SKM-1 treated with dmso at 0.1 percent for 144 hours (cell line): ENCODE results near the gene ADGRG3.

Source experiments
- DNase-seq: peaks from one replicate; lab custom pipeline; 2025; ENCODE audit not compliant: unreplicated experiment; lab: John Stamatoyannopoulos, UW

The ADGRG3 gene

DNA sequence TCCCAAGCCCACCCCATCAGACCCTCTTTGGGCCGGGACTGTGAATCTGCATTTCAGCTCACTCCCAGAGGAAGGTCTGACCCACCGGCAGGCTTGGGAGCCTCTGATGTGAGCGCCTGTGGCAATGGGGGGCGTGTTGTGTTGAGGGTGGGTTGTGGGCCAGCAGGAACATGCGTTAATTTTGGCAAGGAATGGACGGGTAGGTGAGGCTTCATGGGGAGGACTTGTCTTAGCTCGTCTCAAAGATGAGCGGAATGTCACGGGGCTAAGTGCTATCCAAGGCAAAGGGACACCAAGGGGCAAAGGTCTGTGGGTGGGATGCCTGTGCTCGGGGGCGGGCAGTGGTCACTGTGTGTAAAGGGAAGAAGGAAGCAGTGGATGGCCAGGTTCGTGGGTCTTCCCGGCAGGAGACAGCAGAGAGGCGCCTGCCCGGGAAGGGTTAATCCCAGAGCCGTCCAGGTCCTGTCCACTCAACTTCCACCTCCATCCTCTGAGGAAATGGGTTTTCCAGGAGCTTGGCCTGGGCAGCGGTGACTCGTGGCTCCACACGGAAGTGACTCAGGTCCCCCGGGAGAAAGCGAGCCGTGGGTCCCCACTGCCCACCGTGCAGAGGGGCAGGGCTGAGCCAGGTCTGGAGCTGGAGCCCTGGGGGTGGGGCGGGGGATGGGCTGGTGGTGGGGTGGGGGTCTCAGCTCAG, 22.3 kb upstream of the ADGRG3 start:
- no peak for DNase-seq

DNA sequence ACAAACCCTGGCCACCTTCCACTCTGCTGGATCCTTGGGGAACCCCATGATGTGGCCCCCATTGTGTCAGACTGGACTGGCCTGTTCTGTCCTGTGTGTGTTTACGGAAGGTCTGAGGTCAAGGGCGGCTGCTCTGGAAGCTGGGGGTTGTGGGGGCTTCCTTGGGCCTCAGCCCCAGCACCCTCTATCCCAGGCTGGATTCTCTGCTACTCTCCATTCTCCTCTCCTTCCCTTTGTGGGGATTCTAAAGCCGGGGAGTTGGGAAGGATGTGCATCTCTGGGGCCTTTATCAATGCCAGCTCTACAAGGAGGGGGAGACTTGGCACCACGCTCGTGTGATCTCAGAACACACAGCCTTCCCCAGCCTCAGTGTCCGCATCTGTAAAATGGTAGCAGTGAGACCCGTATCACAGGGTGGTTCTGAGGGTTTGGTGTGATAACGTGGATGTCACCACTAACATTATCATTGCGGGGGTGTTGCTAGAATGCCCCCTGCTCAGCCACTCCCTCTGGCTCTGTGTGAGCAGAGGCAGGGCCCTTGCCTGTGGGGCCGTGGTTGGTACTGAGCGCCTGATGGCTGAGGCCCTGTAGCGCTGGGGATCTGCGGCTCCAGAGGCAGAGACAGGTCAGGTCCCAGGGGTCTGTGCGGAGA, 21.6 kb upstream of the ADGRG3 start:
- DNase-seq = no peak

DNA sequence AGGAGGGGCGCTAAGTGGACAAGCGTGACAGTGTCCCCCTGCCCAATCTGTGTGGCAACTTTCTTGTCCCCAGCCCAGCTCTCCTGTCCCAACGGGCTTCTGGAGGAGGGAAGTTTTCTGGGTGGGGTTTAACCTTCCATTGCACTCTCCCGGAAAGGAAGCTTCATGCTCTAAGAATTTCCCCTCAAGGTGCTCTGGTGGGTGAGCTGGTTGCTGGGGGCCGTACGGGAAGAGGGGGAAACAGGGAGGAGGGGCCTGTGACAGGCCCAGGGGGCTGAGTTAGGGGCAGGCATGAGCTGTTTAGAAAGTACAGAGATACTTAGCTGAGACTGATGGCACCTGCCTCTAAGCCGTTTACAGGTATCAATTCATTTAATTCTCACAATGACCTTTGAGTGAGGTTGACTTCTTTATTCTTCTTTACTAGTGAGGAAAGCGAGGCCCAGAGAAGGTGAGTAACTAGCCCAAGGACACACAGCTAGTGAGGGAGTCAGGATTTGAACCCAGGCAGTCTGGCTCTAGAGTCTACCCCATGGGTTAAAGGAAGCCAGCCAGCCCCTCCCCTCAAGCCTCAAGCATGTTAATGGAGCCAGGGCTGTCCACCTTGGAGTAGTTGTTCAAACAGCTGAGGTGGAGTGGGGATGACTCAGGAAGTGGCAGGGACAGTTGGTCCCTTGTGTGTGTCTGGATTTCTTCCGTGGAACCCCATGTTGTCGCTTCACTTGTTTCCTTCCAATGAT, 20.8 kb upstream of the ADGRG3 start:
- DNase-seq = no peak

DNA sequence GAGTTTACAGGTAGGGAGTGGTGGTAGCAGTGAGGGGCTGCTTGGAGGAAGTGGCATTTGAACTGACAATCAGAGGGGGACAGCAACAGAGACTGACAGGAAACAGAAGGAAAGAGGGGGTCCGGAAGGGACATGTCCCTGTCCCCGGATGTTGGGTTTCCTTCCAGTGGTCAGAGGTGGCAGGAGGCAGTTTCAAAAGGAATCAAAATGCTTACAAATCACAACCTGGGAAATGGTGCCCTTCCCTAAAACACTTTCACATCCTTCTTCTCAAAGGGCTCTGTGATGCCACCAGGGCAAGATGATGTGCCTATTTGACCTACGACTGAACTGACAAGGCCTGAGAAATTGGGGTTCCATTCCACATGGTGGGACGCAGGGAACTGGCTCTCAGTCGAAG, 20.0 kb upstream of the ADGRG3 start:
- DNase-seq = peak; percentile 15

DNA sequence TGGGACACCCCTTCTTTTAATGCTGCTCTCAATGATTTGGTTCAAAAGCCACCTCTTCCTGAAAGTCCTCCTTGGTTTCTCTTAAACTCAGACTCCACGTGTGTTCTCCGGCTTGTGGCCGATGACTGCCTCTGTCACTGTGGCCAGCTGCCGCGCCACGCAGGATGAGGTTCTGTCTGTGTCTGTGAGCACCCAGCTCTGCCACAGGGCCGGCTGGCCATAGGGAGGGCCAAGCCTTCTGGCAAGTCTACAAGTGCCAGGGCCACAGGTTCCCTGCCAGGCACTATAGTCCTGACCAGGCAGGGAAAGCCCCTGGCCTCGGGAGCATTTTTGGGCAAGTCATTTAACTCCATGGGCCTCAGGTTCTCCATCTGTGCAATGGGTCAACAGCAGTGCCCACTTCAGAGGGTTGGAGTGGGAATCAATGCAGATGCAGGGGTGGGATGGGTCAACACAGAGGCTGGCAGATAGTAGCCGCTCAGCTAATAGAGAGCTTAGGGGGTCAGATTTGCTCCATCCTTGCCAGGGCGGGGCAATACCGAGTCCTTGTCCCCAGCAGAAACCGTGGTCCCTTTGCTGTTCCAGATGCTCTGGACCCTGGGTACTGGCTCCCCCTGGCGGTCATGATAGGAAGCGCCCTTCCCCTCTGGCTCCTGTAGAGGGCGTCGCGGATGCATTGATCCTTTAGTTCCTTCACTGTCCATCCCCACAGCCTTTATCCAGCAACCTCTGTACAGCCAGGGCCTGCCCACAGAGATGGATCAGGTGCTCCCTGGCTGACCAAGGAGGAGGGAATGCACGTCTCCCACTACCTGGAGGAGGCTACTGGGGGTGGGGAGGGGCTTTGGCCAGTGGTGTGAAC, 19.3 kb upstream of the ADGRG3 start:
- DNase-seq = peak; percentile 81

DNA sequence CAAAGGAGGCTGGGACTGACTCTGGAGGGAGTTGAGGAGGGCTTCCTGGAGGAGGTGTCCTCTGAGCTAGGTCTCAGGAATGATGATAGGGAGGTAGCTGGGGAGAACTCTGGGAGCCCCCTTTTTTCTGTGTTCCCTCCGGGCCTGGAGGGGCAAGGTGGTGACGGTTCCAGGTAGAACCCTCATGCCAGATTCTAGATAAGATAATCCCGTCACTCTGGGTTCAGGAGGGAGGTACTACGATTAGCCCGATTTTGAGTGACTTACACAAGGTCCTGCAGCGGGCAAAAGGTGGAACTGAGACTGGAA, 18.7 kb upstream of the ADGRG3 start:
- no peak for DNase-seq

DNA sequence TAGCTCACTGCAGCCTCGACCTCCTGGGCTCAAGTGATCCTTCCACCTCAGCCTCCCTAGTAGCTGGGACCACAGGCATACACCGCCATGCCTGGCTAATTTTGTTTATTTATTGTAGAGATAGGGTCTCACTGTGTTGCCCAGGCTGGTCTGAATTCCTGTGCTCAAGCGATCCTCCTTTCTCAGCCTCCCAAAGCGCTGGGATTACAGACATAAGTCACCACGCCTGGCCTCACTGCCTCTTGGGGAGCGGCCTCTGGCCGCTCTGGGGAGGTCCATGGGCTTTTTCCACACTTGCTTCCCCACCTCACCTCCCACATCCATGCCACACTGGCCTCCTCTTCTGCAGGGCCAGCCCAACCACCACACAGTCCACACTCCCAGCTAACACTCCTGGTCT, 18.3 kb upstream of the ADGRG3 start:
- no peak for DNase-seq

DNA sequence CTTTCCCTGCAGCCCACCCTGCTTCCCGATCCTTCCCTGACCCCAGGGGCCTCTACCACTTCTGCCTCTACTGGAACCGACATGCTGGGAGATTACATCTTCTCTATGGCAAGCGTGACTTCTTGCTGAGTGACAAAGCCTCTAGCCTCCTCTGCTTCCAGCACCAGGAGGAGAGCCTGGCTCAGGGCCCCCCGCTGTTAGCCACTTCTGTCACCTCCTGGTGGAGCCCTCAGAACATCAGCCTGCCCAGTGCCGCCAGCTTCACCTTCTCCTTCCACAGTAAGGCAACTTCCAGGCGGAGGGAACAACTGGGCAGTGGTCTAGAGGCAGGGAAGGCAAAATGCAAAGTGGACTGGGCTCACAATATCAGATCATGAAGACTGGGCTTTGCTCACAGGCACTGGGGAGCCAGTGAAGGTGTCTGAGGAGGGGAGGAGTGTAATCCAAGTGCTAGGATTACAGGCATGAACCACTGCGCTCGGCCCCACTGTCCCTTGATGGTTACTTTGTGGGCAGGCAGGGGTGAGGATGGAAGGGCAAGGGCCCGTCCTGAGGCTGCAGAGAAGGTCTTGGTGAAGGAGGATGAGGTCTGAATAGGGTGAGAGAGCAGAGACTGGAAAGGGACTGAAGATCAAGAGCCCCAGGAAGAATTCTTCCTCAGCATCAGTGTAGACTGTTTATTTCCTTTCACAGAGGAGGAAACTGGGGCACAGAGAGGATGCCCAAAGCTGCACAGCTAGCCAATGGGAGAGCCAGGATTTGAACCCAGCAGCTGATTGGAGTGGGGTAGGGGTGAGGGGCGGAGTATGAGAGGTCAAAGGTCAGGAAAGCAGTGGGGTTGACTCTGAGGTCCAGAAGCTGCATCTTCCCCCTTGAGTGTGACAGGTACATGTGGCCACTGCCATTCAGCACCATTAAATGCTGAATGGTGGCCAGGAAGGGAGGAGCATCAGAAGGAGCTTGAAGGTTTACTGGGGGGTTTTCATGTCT, 16.5 kb upstream of the ADGRG3 start:
- DNase-seq = peak; percentile 10

DNA sequence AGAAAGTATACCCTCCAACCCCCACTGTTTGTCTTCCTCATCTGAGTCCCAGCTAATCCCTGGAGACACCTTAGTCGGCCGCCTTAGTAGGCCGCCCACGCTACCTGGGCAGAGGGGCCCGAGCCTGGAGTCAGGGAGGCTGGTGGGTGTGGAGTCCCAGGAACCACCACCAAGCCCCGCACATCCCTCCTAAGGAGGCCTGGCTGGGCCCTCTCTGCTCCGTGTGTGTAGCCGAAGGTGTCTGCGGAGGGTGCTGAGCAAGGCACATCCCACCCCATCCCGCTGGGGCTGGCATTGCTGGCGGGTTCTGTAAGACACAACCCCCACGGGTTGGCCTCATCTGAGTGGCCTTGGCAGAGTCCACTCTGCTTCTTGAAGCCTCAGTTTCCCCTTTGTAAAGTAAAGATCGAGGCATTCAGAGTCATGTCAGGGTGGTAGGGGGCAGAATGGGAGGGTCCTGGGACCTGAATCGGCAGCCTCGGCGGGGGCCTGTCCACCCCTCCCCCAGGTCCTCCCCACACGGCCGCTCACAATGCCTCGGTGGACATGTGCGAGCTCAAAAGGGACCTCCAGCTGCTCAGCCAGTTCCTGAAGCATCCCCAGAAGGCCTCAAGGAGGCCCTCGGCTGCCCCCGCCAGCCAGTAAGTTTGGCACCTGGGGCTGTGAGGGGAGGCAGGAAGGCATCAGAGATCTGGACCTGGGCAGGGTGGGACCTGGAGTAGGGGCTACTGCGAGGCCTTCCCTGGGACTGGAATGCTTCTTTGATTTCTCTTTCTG, 15.2 kb upstream of the ADGRG3 start:
- DNase-seq = no peak

DNA sequence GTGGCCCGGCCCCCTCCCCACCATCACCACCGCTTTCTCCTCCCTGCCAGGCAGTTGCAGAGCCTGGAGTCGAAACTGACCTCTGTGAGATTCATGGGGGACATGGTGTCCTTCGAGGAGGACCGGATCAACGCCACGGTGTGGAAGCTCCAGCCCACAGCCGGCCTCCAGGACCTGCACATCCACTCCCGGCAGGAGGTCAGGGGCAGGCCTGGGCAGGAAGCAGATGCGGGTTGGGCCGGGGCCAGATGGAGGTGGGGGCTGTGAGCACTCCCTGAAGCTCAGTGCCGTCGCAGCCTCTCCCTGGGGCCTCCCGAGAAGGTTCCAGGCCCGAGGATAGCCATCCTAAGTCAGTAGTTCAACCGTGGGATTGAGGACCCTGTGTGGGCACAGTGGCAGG, 14.2 kb upstream of the ADGRG3 start:
- no peak for DNase-seq

DNA sequence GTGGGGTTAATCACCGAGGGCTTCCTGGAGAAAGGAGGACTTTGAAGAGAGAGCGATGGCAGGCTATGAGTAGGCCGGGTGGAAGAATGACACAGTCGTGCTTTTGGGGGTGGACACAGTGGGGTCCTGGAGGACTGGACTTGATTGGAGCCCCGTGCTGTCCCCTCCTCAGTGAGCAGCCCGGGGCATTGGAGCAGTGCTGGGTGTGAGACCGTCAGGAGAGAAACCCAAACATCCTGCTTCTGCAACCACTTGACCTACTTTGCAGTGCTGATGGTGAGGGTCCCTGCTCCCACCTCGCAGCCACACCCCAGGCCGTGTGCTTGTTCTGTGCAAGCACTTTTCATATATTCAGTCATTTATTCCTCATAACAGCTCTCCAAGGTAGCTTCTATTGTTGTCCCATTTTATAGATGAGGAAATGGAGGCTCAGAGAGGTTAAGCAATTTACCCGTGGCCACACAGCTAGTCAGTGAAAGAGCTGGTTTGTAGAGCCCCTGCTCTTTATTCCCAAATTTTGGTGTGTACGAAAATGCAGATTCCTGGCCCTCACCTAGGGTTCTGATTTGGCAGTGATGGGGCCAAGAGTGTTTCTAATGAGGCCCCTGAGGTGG, 11.7 kb upstream of the ADGRG3 start:
- DNase-seq = no peak

DNA sequence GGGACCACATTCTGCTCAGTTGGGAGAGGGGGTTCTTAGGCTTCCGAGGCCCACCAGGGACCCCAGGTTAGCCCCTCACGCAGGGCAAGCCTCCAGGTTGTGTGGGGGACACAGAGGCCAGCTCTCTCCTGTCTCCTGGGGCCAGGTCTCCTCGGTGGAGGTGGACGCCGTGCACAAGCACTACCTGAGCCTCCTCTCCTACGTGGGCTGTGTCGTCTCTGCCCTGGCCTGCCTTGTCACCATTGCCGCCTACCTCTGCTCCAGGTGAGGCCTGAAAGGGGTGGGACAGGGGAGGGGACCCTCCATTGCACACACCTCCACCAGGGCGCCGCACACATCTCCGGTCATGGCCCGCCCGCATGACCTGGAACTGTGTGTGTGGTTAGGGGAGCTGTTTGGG, 10.9 kb upstream of the ADGRG3 start:
- no peak for DNase-seq

DNA sequence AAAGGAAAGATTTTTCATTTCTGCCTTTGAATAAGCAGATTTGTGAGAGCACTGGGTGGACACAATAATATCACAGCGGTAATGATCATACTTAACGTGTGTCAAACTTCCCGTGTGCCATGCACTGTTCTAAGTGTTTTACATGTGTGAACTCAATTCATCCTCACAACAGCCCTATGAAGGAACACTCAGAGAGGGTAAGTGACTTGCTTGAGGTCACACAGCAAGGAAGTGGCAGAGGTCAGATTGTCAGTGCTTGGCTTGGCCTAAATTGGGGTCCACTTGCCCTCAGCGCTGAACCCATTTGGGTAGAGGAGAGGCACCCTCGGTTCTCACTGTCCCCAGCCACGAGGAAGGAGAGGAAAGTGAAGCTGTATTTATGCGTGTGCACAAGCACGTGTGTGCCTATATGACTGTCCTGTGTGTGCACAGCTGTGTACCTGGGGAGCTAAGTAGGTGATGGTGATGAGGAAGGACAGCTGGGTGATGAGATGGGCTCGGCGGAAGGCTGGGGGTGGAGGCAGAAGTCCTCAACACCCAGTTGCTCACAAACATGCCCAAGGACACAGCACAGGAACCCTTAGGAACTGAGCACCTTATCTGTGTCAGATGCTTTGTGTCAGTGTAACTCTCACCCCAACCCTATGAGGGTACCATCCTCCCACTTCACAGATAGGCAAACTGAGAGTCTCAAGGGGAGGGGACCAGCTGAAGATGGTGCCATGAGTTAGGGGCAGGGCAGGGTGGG, 9.8 kb upstream of the ADGRG3 start:
- no peak for DNase-seq

DNA sequence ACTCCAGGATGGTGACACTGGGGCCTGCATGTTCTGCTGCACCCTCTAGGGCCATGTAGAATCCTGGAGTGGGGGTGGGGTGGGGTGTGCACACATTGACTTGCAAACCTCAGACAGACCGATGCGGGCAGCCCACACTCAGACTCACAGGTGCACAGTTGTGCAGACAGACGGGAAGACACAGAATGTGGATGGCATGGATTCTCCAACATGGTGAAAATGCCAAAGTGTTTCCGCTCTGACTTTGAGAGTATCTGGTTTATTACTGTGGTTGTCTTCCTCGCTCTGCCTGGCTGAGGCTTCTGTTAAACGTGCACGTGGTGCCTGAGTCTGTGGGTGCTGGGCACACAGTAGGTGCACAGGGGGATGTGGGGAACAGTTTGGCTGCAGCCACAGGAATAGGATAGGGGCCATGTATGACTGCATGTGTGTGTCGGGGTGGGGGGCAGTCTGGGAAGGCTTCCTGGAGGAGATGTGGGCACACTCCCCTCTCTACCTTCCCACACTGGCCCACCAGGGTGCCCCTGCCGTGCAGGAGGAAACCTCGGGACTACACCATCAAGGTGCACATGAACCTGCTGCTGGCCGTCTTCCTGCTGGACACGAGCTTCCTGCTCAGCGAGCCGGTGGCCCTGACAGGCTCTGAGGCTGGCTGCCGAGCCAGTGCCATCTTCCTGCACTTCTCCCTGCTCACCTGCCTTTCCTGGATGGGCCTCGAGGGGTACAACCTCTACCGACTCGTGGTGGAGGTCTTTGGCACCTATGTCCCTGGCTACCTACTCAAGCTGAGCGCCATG, 9.0 kb upstream of the ADGRG3 start:
- DNase-seq = no peak

DNA sequence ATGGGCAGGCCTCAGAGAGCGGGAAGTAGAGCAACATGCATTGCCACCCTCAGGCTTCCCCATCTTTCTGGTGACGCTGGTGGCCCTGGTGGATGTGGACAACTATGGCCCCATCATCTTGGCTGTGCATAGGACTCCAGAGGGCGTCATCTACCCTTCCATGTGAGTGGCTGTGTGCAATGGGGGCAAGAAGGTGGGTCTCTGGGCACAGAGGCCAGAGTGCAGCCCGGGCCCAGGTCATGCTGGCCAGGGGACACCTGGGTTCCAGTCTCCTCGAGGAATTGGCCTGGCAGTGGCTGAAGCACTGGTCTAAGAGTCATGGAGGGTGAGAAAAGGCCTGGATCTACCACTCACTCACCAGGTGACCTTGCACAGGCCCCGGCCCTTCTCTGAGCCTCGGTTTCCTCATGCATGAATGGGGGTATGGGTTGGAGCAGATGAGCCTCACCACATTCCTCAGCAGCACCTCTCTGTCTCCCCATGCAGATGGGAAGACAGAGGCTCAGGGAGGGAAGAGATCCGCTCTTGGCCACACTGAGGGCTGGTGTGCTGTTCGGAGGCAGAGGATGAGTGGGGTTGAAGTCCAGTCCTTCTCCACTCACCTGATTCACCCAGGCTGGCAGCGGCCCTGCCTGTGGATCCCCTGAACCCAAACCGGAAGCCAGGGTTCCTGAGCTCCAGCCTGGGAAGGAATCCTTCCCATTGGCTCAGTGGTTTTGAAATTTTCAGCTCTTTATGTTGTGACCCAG, 7.2 kb upstream of the ADGRG3 start:
- DNase-seq = no peak

DNA sequence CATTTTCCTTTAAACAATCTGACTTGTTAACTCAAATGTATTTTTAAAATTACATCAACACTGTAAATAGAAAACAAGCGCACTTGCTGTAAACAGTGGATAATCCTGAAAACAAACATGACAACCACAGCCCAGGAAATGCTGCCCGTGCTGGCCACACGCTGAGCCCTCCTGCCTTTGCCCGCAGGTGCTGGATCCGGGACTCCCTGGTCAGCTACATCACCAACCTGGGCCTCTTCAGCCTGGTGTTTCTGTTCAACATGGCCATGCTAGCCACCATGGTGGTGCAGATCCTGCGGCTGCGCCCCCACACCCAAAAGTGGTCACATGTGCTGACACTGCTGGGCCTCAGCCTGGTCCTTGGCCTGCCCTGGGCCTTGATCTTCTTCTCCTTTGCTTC, 6.6 kb upstream of the ADGRG3 start:
- DNase-seq = no peak
